NCI-H526 treated with DMSO at 0.1 percent for 48 hours (cell line): ENCODE results near the gene TMPRSS4.
A peak's percentile ranks its signal among the peaks of the same experiment; 100 is the strongest.

ENCODE experiments used
- DNase-seq: peaks from one replicate; lab custom pipeline; 2025; lab: John Stamatoyannopoulos, UW

Gene TMPRSS4

DNA sequence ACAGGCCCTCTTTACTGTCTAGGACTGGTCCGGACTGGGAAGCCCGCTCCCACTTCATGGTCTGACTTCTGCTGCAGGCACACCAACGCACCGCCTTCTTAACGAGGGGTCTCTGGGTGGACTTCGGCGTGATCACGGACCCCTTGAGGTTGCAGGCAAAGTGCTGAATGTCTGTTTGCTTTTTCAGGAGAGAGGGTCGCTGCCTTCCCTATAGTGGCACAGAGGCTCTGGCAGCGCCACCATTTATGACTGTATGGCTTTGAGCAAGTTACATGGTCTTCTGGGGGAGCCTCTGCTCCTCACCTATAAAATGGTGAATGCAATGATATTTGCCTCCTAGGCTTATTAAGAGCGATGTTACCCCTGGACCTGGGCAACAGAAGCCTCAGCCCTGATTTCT, 77.1 kb downstream of the TMPRSS4 start:
- no peak for DNase-seq

GRCh38 chr11:118154641-118155040, 77.8 kb downstream of the TMPRSS4 start:
- no peak for DNase-seq

DNA sequence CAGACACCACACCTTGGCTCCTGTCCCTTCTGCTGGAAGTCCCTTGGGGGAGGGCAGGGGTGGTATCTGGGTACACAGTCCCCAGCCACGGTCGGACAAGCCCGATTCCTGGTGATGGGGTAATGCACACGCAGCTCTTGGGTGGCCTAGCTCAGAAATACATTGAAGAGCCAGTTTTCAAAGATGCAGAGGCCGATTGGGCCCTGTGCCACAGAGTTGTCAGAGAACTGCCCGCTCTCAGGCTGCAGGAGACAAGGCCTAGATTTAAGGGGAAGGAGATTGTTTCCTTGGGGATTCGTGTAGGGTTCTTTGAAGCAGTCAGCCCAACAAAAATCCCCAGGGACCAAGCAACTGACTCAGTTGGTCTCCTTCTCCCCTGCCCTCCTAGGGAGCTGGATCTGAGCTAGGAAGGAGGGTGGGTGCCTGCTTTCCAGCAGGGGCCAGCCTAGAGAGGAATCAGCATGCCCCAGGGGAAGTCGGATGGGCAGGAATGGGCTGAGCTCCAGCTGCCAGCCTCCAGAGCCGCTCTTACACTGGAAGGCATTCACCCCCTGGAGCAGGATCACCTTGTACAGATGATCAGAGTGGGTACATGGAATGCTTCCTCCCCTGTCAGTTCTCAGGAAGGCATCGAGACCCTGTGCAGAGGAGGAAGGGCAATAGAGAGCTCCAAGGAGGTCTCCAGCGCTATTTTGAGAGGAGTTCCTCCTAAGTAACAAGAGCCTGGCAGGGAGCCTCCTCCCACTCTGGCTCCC, 79.1 kb downstream of the TMPRSS4 start:
- no peak for DNase-seq

DNA sequence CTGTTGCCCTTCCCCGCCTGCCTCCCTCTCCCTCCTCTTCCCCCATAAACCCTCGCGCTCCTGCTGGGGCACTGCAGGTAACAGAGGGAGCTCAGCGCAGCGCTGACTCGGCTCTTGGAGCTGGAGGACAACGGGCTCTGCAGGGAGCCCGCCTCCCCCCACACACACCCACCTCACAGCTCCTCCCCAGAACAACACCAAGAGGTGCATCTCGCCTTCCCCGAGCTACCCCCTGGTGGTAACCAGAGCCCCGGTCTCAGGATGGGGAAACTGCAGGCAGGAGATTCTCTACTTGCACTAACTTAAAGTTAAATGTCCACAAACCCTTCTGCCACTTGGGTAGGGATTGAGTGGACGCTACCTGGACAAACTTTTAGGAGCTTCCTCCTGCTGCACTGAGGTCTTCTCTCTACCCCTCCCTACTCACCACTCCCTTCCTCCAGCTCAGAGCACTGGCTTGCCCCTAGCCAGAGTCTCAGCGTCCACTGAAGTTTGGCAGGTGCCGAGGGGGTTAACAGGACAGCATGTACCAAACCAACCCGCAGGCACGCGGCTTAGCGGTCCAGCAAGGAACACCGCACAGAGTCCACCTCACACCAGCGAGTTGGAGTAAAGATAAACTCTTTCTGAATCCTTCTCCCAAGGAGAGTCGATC, 79.8 kb downstream of the TMPRSS4 start:
- peak; percentile 70 for DNase-seq

DNA sequence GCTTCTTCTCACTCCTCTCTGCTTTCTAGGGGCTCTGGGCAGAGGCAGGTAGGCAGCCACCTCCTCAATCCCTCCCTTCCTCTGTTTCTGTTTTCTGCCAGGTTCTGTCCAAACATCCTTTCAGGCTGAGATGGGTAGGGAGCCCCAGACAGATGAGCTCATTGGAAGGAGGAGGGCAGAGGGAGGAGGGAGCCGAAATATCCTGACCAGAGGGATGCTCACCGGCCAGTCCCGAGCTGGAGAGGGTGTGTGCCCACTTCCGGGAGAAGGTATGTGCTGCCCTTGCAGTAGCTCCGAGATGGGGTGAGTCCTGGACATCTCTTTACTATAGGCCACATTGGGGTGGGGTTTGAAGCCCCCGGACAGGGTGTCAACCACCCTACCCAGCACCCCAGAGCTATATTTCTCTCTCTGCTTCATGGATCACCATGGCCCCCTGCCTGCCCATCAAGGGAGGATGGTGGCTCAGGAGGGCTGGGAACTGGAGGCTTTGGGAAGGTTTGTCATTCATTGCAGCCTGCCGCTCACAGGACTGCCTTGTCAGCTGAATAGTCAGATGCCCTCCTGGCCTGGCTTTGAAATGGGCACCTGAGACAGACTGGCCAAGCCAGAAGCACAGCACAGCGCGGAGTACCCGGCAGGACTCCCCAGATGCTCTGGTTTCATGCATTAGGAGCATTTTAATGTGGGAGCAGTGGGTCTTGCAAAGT, 80.5 kb downstream of the TMPRSS4 start:
- DNase-seq, result no peak

GRCh38 chr11:118161786-118162185, 84.9 kb downstream of the TMPRSS4 start:
- DNase-seq, result no peak

DNA sequence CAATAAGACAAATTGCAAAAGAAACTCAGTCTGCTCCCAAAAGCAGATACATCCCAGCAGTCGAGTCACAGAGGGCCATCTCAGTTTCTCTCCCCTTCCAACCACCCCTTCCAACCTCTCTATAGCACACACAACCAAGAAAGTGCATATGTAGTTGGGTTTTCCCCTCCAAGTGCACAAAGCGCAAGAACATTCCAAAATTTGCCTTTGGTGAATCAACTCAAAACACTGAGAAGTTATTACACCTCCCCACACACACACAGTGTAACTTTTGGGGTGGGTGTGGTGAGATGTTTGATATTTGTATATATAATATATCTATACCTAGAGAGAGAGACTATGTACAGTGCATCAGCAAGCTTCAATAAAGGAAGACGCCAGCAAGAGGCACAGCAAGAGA, 86.0 kb downstream of the TMPRSS4 start:
- DNase-seq, result no peak

GRCh38 chr11:118163494-118163893, 86.6 kb downstream of the TMPRSS4 start:
- DNase-seq, result no peak

GRCh38 chr11:118164885-118165284, 88.0 kb downstream of the TMPRSS4 start:
- DNase-seq, result no peak

DNA sequence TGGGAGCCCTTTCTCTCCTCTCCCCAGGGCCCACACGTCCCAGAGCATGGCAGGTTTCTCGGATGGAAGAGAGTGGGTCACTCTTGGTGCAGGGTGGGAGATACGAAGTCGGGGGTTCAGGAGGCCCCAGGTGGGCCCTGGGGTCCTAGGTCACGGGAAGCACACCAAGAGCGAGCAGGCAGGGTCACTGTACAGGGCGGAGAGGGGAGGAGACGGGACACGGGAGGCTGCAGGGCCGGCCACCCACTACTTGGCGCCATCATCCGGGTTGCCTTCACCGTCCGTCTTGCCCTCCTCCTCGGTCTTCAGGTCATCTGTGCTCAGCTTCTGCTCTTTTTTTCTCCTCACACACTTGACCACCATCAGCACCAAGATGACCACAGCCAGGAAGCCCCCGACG, 89.8 kb downstream of the TMPRSS4 start:
- DNase-seq, result no peak

DNA sequence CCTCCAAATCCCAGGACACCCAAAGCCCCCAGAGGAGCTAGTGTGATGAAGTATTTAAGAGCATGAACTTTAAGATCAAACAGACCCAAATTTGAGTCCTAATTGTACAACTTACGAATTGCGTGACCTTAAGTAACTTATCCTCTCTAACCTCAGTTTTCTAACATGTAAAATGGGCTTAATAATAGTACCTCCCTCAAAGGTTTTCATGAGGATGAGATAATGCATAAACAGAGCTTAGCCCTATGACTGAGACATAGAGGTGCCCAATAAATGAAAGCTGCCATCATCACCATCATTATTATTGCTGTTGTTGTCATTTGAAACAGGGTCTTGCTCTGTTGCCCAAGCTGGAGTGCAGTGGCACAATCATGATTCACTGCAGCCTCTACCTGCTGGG, 90.4 kb downstream of the TMPRSS4 start:
- DNase-seq, result no peak

DNA sequence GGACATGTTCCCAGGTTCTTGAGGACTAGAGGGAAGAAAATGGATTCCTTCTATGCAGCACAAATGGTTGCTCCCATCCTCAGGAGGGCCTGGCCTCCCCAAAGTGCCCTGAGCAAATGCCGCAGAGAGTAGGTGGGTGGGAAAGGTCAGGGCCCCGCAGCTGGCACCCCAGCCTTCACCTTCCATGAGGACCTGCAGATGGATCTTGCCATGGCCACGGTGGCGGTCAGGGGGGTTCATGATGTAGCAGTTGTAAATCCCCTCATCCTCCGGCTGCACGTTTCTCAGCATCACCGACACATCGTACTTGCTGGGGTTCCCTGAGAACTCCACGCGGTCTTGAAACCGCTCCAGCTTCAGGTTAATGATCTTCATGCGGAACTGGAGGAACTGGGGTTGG, 91.0 kb downstream of the TMPRSS4 start:
- DNase-seq, result no peak

DNA sequence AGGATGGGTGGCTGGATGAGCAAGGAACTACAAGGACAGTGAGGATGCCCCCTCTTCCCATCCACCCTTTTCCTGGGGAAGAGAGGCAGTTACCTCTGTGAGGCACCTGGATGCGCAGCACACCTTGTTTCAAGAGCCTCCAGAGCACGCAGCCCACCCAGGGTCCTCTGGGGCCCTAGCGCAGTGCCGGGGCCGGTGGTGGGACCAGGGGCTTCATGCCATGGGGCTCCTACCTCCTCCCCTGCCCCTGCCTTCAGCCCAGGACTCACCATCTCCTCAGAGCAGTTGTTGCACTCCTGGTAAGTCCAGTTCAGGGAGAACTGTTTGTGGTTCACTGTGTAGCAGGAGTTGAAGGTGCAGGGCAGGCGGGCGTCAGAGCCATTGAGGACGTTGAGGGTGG, 91.4 kb downstream of the TMPRSS4 start:
- no peak for DNase-seq

DNA sequence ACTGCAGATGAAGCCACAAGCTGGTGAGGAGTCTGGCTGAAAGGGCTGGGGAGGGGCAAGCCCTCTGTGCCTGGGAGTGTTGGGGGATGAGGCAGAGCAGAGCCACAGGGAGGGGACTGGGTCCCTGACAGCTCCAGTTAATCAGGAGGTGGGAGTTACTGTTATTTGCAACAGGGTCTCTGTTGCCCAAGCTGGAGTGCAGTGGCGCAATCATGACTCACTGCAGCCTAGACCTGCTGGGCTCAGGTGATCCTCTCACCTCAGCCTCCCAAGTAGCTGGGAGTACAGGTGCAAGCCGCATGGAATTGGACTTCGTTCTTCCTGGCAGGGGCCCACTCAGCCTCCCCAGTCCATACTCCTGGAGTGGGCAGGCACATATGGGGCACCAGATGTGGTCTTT, 91.9 kb downstream of the TMPRSS4 start:
- no peak for DNase-seq

DNA sequence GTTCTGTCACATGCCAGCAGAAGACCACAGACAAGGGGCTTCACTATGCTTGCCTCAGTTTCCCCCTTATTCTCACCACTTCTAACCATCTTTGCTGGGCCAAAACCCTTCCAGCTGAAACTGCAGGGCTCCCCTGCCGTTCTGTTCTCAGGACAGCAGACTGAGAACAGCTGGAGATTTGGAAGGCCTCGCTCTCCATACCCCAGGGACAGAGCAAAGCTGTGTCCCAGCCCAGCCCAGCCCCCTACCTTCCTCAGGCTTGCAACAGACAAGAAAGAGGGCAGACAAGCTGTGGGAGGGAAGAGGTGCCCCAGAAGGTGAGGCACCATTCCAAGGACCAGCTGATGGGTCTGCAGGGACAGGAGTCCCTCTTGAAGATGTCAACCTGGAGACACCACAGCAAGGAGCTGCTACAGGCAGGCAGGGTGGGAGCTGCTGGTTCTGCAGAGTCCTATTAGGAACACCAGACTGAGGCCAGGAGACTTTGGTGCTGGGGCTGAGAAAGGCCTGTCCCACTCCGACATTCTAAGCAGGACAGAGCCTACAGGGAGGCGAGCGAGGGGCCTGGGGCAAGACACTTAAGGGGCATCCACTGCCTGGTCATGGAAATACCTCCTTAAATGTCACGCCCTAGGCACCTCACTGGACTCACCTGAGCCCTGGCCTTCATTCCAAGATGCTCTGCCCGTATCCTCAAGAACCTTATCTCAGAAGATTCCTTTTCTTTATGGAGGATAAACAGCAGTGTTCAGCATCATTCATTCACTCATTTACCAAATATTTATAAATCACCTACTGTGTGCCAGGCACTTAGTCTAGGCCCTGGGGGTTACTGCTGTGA, 92.6 kb downstream of the TMPRSS4 start:
- no peak for DNase-seq

GRCh38 chr11:118170231-118170630, 93.4 kb downstream of the TMPRSS4 start:
- no peak for DNase-seq

DNA sequence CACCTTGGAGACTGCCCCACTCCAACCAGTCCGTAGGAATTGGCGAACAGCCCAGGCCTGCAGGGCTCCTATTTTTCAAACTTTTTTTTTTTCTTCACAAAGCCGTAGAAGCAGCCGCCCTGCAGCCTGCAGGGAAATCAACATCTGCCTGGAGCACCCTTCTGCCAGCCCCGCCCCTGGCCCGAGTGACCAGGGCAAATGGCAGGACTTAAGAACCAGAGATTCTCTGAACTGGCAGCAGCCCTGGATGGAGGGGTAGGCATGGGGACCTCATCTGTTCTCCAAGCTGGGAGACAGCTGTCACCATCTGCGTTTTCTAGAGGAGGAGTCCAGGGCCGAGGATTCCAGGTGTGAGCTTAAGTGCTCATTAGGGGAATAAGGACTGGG, 94.0 kb downstream of the TMPRSS4 start:
- DNase-seq, result no peak
